PFSK-1 (cell line): Measurements from ENCODE around the gene CALD1.

ENCODE experiments used
- POLR2AphosphoS5 ChIP-seq: IDR thresholded peaks from 2 replicates; pipeline ENCODE4 v1.6.1; 2012; ENCODE audit warnings: low read depth, mild to moderate bottlenecking, control low read depth, low read length, moderate library complexity
- TAF1 ChIP-seq: IDR thresholded peaks from 2 replicates; pipeline ENCODE4 v1.6.1; 2012; ENCODE audit warnings: low read length, control low read depth, borderline replicate concordance; ENCODE audit not compliant: insufficient read depth
- TF ChIP-seq, protein P1 (sequence below), 2 experiments: IDR thresholded peaks; 2 replicates each; pipeline versions ENCODE4 v1.6.1 to v1.8.0; 2011 to 2012; ENCODE audit warnings: low read depth in 2 of 2, low read length in 2 of 2, control low read depth in 1 of 2, inconsistent platforms in 1 of 2, mild to moderate bottlenecking in 1 of 2, moderate library complexity in 1 of 2; ENCODE audit not compliant: insufficient read depth in 1 of 2

DNA sequence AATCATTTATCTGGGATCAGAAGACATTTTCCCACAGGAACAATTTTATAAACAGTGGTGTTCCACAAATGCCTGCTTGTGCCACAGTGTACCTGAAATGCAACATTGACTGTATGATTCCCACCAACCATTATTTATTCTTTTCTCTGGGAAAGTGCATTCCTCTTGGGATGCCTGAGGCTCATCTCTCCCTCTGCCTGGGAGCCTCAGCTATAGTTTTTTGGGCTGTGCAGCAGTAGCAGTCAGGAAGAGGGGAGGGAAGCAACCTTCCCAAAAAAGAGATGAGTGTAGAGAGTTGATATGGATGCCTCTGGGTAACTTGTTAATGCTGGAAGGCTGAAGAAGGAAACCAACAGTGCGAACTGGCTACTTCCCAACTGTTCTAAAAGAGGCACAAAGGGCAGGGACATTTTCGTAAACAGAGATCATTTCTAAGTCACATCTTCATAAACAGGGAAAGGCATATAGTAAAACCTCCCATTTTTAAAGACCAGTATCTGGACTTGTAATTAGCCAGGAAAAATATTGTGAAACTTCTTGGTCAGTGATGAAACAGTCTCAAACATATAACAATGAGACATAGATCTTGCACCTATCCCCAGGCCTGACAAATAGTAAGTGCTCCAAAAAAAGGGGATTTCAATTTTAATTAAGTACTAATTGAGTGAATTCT lies 1.4 kb upstream of the CALD1 start:
- TF ChIP-seq TAF1 (no peak), POLR2AphosphoS5 (no peak)
- TF ChIP-seq, protein P1, sequence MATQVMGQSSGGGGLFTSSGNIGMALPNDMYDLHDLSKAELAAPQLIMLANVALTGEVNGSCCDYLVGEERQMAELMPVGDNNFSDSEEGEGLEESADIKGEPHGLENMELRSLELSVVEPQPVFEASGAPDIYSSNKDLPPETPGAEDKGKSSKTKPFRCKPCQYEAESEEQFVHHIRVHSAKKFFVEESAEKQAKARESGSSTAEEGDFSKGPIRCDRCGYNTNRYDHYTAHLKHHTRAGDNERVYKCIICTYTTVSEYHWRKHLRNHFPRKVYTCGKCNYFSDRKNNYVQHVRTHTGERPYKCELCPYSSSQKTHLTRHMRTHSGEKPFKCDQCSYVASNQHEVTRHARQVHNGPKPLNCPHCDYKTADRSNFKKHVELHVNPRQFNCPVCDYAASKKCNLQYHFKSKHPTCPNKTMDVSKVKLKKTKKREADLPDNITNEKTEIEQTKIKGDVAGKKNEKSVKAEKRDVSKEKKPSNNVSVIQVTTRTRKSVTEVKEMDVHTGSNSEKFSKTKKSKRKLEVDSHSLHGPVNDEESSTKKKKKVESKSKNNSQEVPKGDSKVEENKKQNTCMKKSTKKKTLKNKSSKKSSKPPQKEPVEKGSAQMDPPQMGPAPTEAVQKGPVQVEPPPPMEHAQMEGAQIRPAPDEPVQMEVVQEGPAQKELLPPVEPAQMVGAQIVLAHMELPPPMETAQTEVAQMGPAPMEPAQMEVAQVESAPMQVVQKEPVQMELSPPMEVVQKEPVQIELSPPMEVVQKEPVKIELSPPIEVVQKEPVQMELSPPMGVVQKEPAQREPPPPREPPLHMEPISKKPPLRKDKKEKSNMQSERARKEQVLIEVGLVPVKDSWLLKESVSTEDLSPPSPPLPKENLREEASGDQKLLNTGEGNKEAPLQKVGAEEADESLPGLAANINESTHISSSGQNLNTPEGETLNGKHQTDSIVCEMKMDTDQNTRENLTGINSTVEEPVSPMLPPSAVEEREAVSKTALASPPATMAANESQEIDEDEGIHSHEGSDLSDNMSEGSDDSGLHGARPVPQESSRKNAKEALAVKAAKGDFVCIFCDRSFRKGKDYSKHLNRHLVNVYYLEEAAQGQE (IDR thresholded peaks at IDR 0.05; ENCODE audit: insufficient read depth in 1 of 2, low read depth in 2 of 2, low read length in 2 of 2): no peak
